HepG2 (cell line): ENCODE data around the gene G6PC3. TPM values are rescaled to one million over a fixed set of nuclear protein-coding genes. Genes with fewer than 3 reads are reported as not detected.

Experiments used
- CHD2 ChIP-seq: IDR thresholded peaks from 2 replicates; pipeline ENCODE4 v1.6.1; 2011; ENCODE audit warnings: low read depth, low read length, improper control_type of control experiment
- FOXA3 ChIP-seq: IDR thresholded peaks from 2 replicates; pipeline ENCODE4 v1.6.1; 2016; ENCODE audit warnings: missing genetic modification reagents, missing compliant biosample characterization
- KLF16 ChIP-seq, 2 experiments: sonication (generic) in 1 of 2; formaldehyde crosslinking in 1 of 2; IDR thresholded peaks; 2 replicates each; pipeline versions ENCODE4 v1.6.1 to v1.8.0; 2016 to 2023; ENCODE audit warnings: missing genetic modification reagents in 2 of 2, missing compliant biosample characterization in 1 of 2
- MXD3 ChIP-seq: IDR thresholded peaks from 2 replicates; pipeline ENCODE4 v1.6.1; 2016; ENCODE audit warnings: mild to moderate bottlenecking, missing biosample characterization, missing genetic modification reagents
- NFE2L1 ChIP-seq: sonication (generic); formaldehyde crosslinking; IDR thresholded peaks from 2 replicates; pipeline ENCODE4 v1.4.0; 2020; ENCODE audit warnings: missing genetic modification reagents, mild to moderate bottlenecking, borderline replicate concordance
- NFE2L2 ChIP-seq: fragments of 150-350 bp; IDR thresholded peaks from 2 replicates; pipeline ENCODE4 v1.6.1; 2014; ENCODE audit warnings: low read length
- NR3C1 ChIP-seq: sonication (generic); formaldehyde crosslinking; IDR thresholded peaks from 2 replicates; pipeline ENCODE4 v1.4.0; 2020; ENCODE audit warnings: missing genetic modification reagents
- TAF1 ChIP-seq: sonication (generic); formaldehyde crosslinking; IDR thresholded peaks from 2 replicates; pipeline ENCODE4 v1.4.0; 2020; ENCODE audit warnings: missing genetic modification reagents
- THYN1 ChIP-seq: sonication (generic); formaldehyde crosslinking; IDR thresholded peaks from 2 replicates; pipeline ENCODE4 v1.8.1; 2023; ENCODE audit warnings: low read depth, mild to moderate bottlenecking, moderate library complexity, missing genetic modification reagents, borderline replicate concordance
- TOPORS ChIP-seq: sonication (generic); formaldehyde crosslinking; IDR thresholded peaks from 2 replicates; pipeline ENCODE4 v1.8.0; 2023; ENCODE audit warnings: mild to moderate bottlenecking, missing genetic modification reagents
- XBP1 ChIP-seq: sonication (generic); formaldehyde crosslinking; IDR thresholded peaks from 2 replicates; pipeline ENCODE4 v1.5.0; 2020; ENCODE audit warnings: missing genetic modification reagents
- ZBTB2 ChIP-seq: sonication (generic); formaldehyde crosslinking; IDR thresholded peaks from 2 replicates; pipeline ENCODE4 v1.8.0; 2022; ENCODE audit warnings: low read depth, missing genetic modification reagents
- ZBTB44 ChIP-seq: sonication (generic); formaldehyde crosslinking; IDR thresholded peaks from 2 replicates; pipeline ENCODE4 v1.4.0; 2020; ENCODE audit warnings: missing genetic modification reagents
- ZNF142 ChIP-seq: sonication (generic); formaldehyde crosslinking; IDR thresholded peaks from 2 replicates; pipeline ENCODE4 v1.4.0; 2020; ENCODE audit warnings: missing genetic modification reagents
- ZNF234 ChIP-seq: sonication (generic); formaldehyde crosslinking; conservative IDR thresholded peaks from 2 replicates; pipeline ENCODE4 v1.5.1; 2020; ENCODE audit warnings: mild to moderate bottlenecking, missing genetic modification reagents
- ZNF24 ChIP-seq: fragments of 450-650 bp; IDR thresholded peaks from 2 replicates; pipeline ENCODE4 v1.6.1; 2017; ENCODE audit warnings: antibody characterized with exemption, mild to moderate bottlenecking
- ZNF264 ChIP-seq: sonication (generic); formaldehyde crosslinking; IDR thresholded peaks from 2 replicates; pipeline ENCODE4 v1.4.0; 2020; ENCODE audit warnings: missing genetic modification reagents
- ZNF274 ChIP-seq: sonication (generic); formaldehyde crosslinking; IDR thresholded peaks from 2 replicates; pipeline ENCODE4 v1.5.1; 2020; ENCODE audit warnings: mild to moderate bottlenecking, missing genetic modification reagents
- ZNF30 ChIP-seq: sonication (generic); formaldehyde crosslinking; IDR thresholded peaks from 2 replicates; pipeline ENCODE4 v1.5.0; 2020; ENCODE audit warnings: mild to moderate bottlenecking, missing genetic modification reagents
- ZNF335 ChIP-seq: sonication (generic); formaldehyde crosslinking; IDR thresholded peaks from 2 replicates; pipeline ENCODE4 v1.4.0; 2020; ENCODE audit warnings: missing genetic modification reagents
- ZNF354B ChIP-seq: sonication (generic); formaldehyde crosslinking; IDR thresholded peaks from 2 replicates; pipeline ENCODE4 v1.8.0; 2022; ENCODE audit warnings: mild to moderate bottlenecking, missing genetic modification reagents
- polyA plus RNA-seq, 8 experiments: library from polyadenylated mRNA; depleted of rRNA in 3 of 8; stranded (reverse) in 7 of 8; unstranded in 1 of 8; fragments of >200 nt; fragmentation: Illumina TruSeq in 4 of 8; extraction: Trizol in 4 of 8; gene quantifications; 2 replicates each; pipeline versions ENCODE4 v1.2.1 to v1.2.3, GENCODE V29; 2011 to 2016; ENCODE audit warnings: low read depth in 4 of 8, missing spikeins in 1 of 8, mixed read lengths in 1 of 8; ENCODE audit not compliant: insufficient read depth in 1 of 8
- total RNA-seq, 5 experiments: library from RNA; depleted of rRNA; stranded (reverse); fragments of >200 nt; fragmentation: Illumina TruSeq; extraction: Trizol; gene quantifications; 2 replicates each; pipeline ENCODE4 v1.2.3, GENCODE V29; 2016; ENCODE audit warnings: low read depth in 1 of 5

G6PC3 gene
- total and polyA plus RNA-seq, 2 of the 13 experiments (the other 11 are each of a cell fraction or from before 2014, with no cell fraction given): 38.5 to 75.8 TPM

GRCh38 chr17:44070455-44071197, at the start of gene G6PC3 (continued):
- TF ChIP-seq ZNF142 (peak; percentile 85), NR3C1 (CRISPR knock-in tag) (no peak), ZNF354B (CRISPR knock-in tag) (0 out of 2 replicates have a peak, but pooled peaks have one; percentile 39), CHD2 (no peak), ZBTB44 (no peak; the same call in none of the 2 replicates), TAF1 (CRISPR knock-in tag) (peak; percentile 92), NFE2L2 (no peak), XBP1 (peak; percentile 69; the same call in 1 of the 2 replicates), ZNF335 (peak; percentile 94), ZNF234 (CRISPR knock-in tag) (peak; percentile 91; the same call in 1 of the 2 replicates), FOXA3 (CRISPR knock-in tag) (peak; percentile 85), ZNF30 (CRISPR knock-in tag) (no peak; the same call in 1 of the 2 replicates), NFE2L1 (CRISPR knock-in tag) (peak; percentile 34; the same call in 1 of the 2 replicates), ZNF24 (no peak), THYN1 (CRISPR knock-in tag) (peak; percentile 83; the same call in 1 of the 2 replicates), ZNF264 (peak; percentile 68; the same call in 1 of the 2 replicates), ZBTB2 (peak; percentile 100), KLF16 (CRISPR knock-in tag; IDR thresholded peaks at IDR 0.05) (peak; percentile 45 to 100; a peak in 3 of 4 replicates), MXD3 (CRISPR knock-in tag) (peak; percentile 100), TOPORS (CRISPR knock-in tag) (peak; percentile 92), ZNF274 (peak; percentile 93)
